ENCODE results near the gene AKAP13. TPM values are rescaled to one million over a fixed set of nuclear protein-coding genes. Genes with fewer than 3 reads are reported as not detected.
A peak's percentile ranks its signal among the peaks of the same experiment; 100 is the strongest.

AKAP13 gene
- total RNA-seq, 4 donors from 2014 or later, result 128 to 460 (median 243) TPM

DNA sequence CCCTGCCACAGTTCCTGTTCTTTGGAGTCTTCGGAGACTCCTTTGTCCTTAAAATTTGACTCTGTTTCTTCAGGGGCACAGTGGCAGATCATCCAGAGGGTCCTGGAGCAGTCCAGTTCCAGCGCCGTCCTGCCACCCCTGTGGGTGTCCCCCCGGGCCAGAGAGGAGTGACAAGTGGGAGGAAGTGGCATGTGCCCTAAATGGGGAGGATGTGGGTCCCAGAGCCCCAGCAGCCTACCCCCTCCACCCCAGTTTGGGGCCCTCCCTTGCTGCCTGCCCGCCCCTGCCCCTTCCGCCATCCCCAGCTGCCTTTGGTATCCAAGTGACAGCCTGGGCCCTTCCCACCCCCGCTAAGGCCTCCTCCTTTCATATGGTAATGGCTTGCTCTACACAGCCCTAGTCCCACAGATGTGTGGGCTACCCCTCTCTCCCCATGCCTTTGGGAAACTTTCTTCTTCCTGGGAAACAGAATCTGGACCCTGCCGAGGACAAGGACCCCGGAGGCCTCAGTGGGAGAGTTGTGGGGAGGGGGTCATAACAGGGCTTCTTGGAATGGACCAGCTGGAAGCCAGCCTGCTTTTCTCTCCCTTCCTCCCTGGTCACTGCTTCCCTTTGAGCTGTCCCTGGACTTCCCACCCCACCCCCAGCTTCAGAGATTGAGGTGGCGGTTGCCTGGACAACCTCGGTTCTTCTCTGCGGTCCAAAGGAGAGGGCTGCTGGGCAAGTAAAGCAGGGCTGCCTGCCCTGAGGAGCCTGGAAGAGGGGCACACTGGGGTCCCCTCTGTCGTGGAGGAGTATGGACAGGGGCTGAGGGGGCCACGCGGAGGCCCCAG lies 371.1 kb downstream of the AKAP13 start:
- no peaks in the 10 kb centered on the region for H3K36me3 ChIP-seq
- no peaks in the 10 kb centered on the region for H3K27me3 ChIP-seq
- TF ChIP-seq POLR2A (IDR thresholded peaks at IDR 0.05), result no peak
- TF ChIP-seq, protein P1, sequence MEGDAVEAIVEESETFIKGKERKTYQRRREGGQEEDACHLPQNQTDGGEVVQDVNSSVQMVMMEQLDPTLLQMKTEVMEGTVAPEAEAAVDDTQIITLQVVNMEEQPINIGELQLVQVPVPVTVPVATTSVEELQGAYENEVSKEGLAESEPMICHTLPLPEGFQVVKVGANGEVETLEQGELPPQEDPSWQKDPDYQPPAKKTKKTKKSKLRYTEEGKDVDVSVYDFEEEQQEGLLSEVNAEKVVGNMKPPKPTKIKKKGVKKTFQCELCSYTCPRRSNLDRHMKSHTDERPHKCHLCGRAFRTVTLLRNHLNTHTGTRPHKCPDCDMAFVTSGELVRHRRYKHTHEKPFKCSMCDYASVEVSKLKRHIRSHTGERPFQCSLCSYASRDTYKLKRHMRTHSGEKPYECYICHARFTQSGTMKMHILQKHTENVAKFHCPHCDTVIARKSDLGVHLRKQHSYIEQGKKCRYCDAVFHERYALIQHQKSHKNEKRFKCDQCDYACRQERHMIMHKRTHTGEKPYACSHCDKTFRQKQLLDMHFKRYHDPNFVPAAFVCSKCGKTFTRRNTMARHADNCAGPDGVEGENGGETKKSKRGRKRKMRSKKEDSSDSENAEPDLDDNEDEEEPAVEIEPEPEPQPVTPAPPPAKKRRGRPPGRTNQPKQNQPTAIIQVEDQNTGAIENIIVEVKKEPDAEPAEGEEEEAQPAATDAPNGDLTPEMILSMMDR (IDR thresholded peaks at IDR 0.05), result no peak
- H3K4me1 ChIP-seq, result peaks cover 7 to 23% of the 10 kb centered on the region in 2 donors
- intact Hi-C loops (cut with DNase I; ENCODE audit: low total_unique reads), result loop anchor here (5.0 kb wide), 1 partner anchor 41 kb away; the partner anchor contains the start of gene KLHL25
- H3K27ac ChIP-seq, result peak overlapping the region; percentile 75 to 94
- no peaks in the 10 kb centered on the region for H3K9me3 ChIP-seq
- no peak overlapping the region for H3K4me3 ChIP-seq
- peak; percentile 37 to 39 for DNase-seq

DNA sequence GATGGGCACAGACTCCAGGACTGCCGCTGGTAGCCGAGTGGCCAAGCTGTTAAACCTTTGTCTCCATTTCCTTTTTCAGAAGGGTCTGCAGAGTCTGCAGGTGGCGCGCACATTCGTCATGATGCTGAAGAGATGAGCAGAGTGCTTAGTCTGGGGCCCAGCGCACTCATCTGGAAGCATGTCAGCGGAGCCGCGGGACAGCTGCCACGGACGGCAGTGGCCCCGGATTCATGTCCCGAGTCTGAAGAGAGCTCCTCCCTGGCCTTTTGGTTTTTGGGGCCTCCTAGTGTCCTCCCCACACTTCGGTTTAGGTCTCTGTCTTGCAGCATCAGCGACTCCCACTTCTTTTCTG lies 371.7 kb downstream of the AKAP13 start:
- H3K4me1 ChIP-seq, result peaks cover 7 to 23% of the 10 kb centered on the region in 2 donors
- peak; percentile 21 to 23 for DNase-seq
- intact Hi-C loops (cut with DNase I; ENCODE audit: low total_unique reads), result loop anchor here (5.0 kb wide), 1 partner anchor 40 kb away; the partner anchor contains the start of gene KLHL25

DNA sequence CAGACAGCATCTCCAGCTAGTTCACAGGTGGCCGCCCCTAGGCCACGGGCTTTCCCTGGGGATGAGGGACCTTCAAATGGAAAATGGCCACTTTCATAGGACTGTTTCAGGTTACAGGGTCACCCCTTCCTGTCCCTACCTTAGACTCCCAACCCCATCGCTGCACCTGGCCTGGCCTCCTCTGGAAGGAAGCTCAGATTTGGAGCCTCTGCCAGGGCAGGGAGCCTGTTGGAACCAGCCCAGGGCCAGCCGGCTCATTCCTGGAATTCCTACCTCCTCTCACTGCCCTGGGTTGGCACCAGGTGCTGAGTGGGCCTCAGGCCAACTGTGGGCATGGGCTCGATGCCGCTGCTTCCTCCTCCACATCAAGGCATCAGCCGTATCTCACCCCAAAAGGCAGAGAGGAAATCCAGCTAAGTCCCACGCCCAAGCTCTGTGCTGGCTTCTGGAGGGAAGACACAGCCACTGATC lies 372.1 kb downstream of the AKAP13 start:
- Histone ChIP-seq H3K27me3 (no peaks in the 10 kb centered on the region), H3K4me3 (no peak overlapping the region), H3K27ac (peak overlapping the region in 1 of 2 donors; percentile 75), H3K36me3 (no peaks in the 10 kb centered on the region), H3K4me1 (peaks cover 7 to 23% of the 10 kb centered on the region in 2 donors), H3K9me3 (no peaks in the 10 kb centered on the region)
- TF ChIP-seq POLR2A (IDR thresholded peaks at IDR 0.05), result no peak
- TF ChIP-seq, protein P1 (IDR thresholded peaks at IDR 0.05), result no peak
- intact Hi-C loops (cut with DNase I; ENCODE audit: low total_unique reads), result loop anchor here (5.0 kb wide), 1 partner anchor 40 kb away; the partner anchor contains the start of gene KLHL25
- peak; percentile 21 to 34 for DNase-seq

More for the DNA sequence above, 371.7 kb downstream of the AKAP13 start:
- TF ChIP-seq POLR2A (IDR thresholded peaks at IDR 0.05), result no peak
- TF ChIP-seq, protein P1 (IDR thresholded peaks at IDR 0.05), result no peak
- Histone ChIP-seq H3K27me3 (no peaks in the 10 kb centered on the region), H3K9me3 (no peaks in the 10 kb centered on the region), H3K36me3 (no peaks in the 10 kb centered on the region), H3K27ac (peak overlapping the region; percentile 75 to 94), H3K4me3 (no peak overlapping the region)

DNA sequence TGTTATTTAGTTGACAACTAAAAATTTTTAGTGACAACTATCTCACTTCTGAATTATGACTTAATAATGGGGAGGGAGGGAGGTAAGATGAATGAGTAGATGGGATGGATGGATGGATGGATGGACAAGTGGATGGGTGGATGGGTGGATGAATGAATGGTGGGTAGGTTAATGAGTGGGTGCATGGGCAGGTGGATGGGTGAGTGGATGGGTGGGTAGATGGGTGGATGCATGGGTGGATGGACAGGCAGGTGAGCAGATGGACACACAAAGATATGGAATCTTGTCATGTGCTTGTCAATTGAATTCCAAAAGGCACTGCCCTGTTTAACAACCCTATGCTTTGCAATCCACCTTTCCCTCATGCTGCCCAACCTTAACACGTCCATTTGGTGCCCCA lies 372.9 kb downstream of the AKAP13 start:
- intact Hi-C loops (cut with DNase I; ENCODE audit: low total_unique reads), result loop anchor here (5.0 kb wide), 1 partner anchor 39 kb away; the partner anchor contains the start of gene KLHL25
- Histone ChIP-seq H3K4me1 (peaks cover 7 to 16% of the 10 kb centered on the region in 2 donors), H3K27me3 (no peaks in the 10 kb centered on the region), H3K4me3 (no peak overlapping the region), H3K9me3 (no peaks in the 10 kb centered on the region), H3K36me3 (no peaks in the 10 kb centered on the region), H3K27ac (no peak overlapping the region)
- DNase-seq, result no peak
- TF ChIP-seq POLR2A (IDR thresholded peaks at IDR 0.05), result no peak
- TF ChIP-seq, protein P1 (IDR thresholded peaks at IDR 0.05), result no peak

Measured in uterus (tissue), 4 donors.